K562 (cell line): ENCODE data around the gene MRPL22. TPM values are rescaled to one million over a fixed set of nuclear protein-coding genes. Genes with fewer than 3 reads are reported as not detected.

Experiments used
- DIDO1 ChIP-seq: fragments of 450-650 bp; IDR thresholded peaks from 2 replicates; pipeline ENCODE4 v1.6.1; 2016; ENCODE audit warnings: low read depth, missing biosample characterization, missing genetic modification characterization
- HEY1 ChIP-seq: fragments of 250-450 bp; sonication (Bioruptor Pico); IDR thresholded peaks from 2 replicates; pipeline ENCODE4 v1.5.0; 2020; ENCODE audit warnings: mild to moderate bottlenecking, moderate library complexity, borderline replicate concordance
- HOMEZ ChIP-seq: fragments of 250-450 bp; sonication (Bioruptor Pico); IDR thresholded peaks from 2 replicates; pipeline ENCODE4 v1.4.0; 2020; ENCODE audit warnings: mild to moderate bottlenecking, moderate library complexity
- IRF2 ChIP-seq: sonication (generic); formaldehyde crosslinking; IDR thresholded peaks from 2 replicates; pipeline ENCODE4 v1.8.1; 2022; ENCODE audit warnings: mild to moderate bottlenecking, missing genetic modification reagents
- NKRF ChIP-seq: fragments of 450-650 bp; IDR thresholded peaks from 2 replicates; pipeline ENCODE4 v1.6.1; 2016; ENCODE audit warnings: borderline replicate concordance
- RAD21 ChIP-seq, 2 experiments: fragments of 250-450 bp in 1 of 2; fragments of 450-650 bp in 1 of 2; sonication (Bioruptor Pico) in 1 of 2; formaldehyde crosslinking in 1 of 2; IDR thresholded peaks in 1 of 2; conservative IDR thresholded peaks in 1 of 2; 2 replicates each; pipeline versions ENCODE4 v1.4.0 to v1.8.0; 2020 to 2022; ENCODE audit warnings: mild to moderate bottlenecking in 2 of 2, moderate library complexity in 1 of 2
- REST ChIP-seq, 2 experiments: fragments of 450-650 bp; formaldehyde crosslinking in 1 of 2; IDR thresholded peaks; 2 replicates each; pipeline versions ENCODE4 v1.4.0 to v1.6.1; 2014 to 2020; ENCODE audit warnings: mild to moderate bottlenecking in 2 of 2, borderline replicate concordance in 1 of 2, low read depth in 1 of 2
- SAFB ChIP-seq: fragments of 200-400 bp; formaldehyde crosslinking; IDR thresholded peaks from 2 replicates; pipeline ENCODE4 v1.6.1; 2017; ENCODE audit warnings: low read depth, low read length, borderline replicate concordance
- SRSF9 ChIP-seq: fragments of 200-400 bp; formaldehyde crosslinking; IDR thresholded peaks from 2 replicates; pipeline ENCODE4 v1.6.1; 2017; ENCODE audit warnings: low read depth, low read length, borderline replicate concordance
- TRIM24 ChIP-seq, 2 experiments: fragments of 450-650 bp; IDR thresholded peaks; 2 replicates each; pipeline ENCODE4 v1.6.1; 2016
- ZNF445 ChIP-seq: fragments of 250-450 bp; sonication (Bioruptor Pico); IDR thresholded peaks from 2 replicates; pipeline ENCODE4 v1.4.0; 2020; ENCODE audit warnings: low read depth, mild to moderate bottlenecking, moderate library complexity
- ZNF740 ChIP-seq, 3 experiments: fragments of 200-800 bp in 1 of 3; sonication (Bioruptor generic) in 1 of 3; sonication (generic) in 1 of 3; formaldehyde crosslinking in 1 of 3; IDR thresholded peaks; 2 replicates each; pipeline versions ENCODE4 v1.6.1 to v1.8.0; 2016 to 2022; ENCODE audit warnings: mild to moderate bottlenecking in 2 of 3, missing compliant biosample characterization in 2 of 3, missing genetic modification characterization in 2 of 3, missing genetic modification reagents in 1 of 3
- polyA plus RNA-seq, 8 experiments: library from polyadenylated mRNA; depleted of rRNA in 4 of 8; stranded (reverse) in 5 of 8; unstranded in 3 of 8; fragments of >200 nt; fragmentation: Nextera tagmentation in 2 of 8; fragmentation: Illumina TruSeq in 1 of 8; extraction: Ambion mirVana in 2 of 8; extraction: Trizol in 1 of 8; gene quantifications; 2 replicates each; pipeline versions ENCODE4 v1.2.1 to v1.2.3, GENCODE V29; 2011 to 2014; ENCODE audit warnings: inconsistent platforms in 1 of 8, missing spikeins in 1 of 8
- total RNA-seq, 7 experiments: library from RNA; depleted of rRNA in 6 of 7; stranded (reverse); fragments of >200 nt in 6 of 7; fragmentation: Illumina TruSeq in 2 of 7; extraction: Trizol in 2 of 7; gene quantifications; 2 replicates each; pipeline versions ENCODE4 v1.2.1 to v1.2.3, GENCODE V29; 2011 to 2021; ENCODE audit warnings: low replicate concordance in 1 of 7

MRPL22 gene
- total and polyA plus RNA-seq, 9 of the 15 experiments (the other 6 are each of a cell fraction or from before 2014, with no cell fraction given): 41.1 to 424 (median 102) TPM

- no peak for TF ChIP-seq REST (IDR thresholded peaks at IDR 0.05; ENCODE audit: borderline replicate concordance)
- no peak for TF ChIP-seq REST (CRISPR knock-in tag; IDR thresholded peaks at IDR 0.05; ENCODE audit: low read depth)
- TF ChIP-seq SRSF9: no peak
- no peak for TF ChIP-seq HOMEZ
- TF ChIP-seq HEY1 (CRISPR knock-in tag): no peak
- TF ChIP-seq IRF2 (CRISPR knock-in tag): no peak
- TF ChIP-seq TRIM24 (IDR thresholded peaks at IDR 0.05): no peak
- no peak for TF ChIP-seq ZNF740 (CRISPR knock-in tag; IDR thresholded peaks at IDR 0.05)
- TF ChIP-seq ZNF740 (tag; IDR thresholded peaks at IDR 0.05): no peak
- no peak for TF ChIP-seq RAD21 (CRISPR knock-in tag; conservative IDR thresholded peaks at IDR 0.05 in 1 of 2, IDR thresholded peaks at IDR 0.05 in 1 of 2)
- 0 out of 2 replicates have a peak, but pooled peaks have one; percentile 61 for TF ChIP-seq NKRF
- TF ChIP-seq ZNF445 (CRISPR knock-in tag): no peak
- no peak for TF ChIP-seq SAFB
- TF ChIP-seq DIDO1 (tag): peak; percentile 81
Observed at GRCh38 chr5:154940772-154941620, at the start of gene MRPL22 (continued).
